H1 (cell line): ENCODE data around the gene TSPAN9. TPM values are rescaled to one million over a fixed set of nuclear protein-coding genes. Genes with fewer than 3 reads are reported as not detected.

Experiments used
- CBX5 ChIP-seq: fragments of 300-800, 300-1000 bp; sonication (generic); IDR thresholded peaks from 2 replicates; pipeline ENCODE4 v1.7.1; 2016; ENCODE audit warnings: antibody characterized with exemption, low read length, low read depth
- CHD2 ChIP-seq: IDR thresholded peaks from 2 replicates; pipeline ENCODE4 v1.6.1; 2012; ENCODE audit warnings: low read length, improper control_type of control experiment
- EGR1 ChIP-seq: IDR thresholded peaks from 2 replicates; pipeline ENCODE4 v1.6.1; 2011; ENCODE audit warnings: low read depth, low read length, borderline replicate concordance
- TAF7 ChIP-seq: optimal IDR thresholded peaks from 2 replicates; pipeline ENCODE3; 2011; ENCODE audit warnings: low read depth, mild to moderate bottlenecking, inconsistent platforms, low read length, moderate library complexity, borderline replicate concordance
- polyA plus RNA-seq, 7 experiments: library from polyadenylated mRNA; depleted of rRNA in 3 of 7; stranded (reverse) in 5 of 7; unstranded in 2 of 7; fragments of >200 nt in 5 of 7; fragments of 200-250 nt in 2 of 7; gene quantifications; 1 replicate in 5 of 7; 2 replicates in 1 of 7; 4 replicates in 1 of 7; pipeline versions ENCODE4 v1.2.1 to v1.2.3, GENCODE V29; 2011 to 2013; ENCODE audit warnings: missing spikeins in 2 of 7, mixed read lengths in 2 of 7
- total RNA-seq: library from RNA; stranded (reverse); fragmentation: NEBNext Ultra II Directional; extraction: Animal tissue kit (Norgen Biotek cat#: 25700); gene quantifications from 2 replicates; pipeline ENCODE4 v1.2.1, GENCODE V29; 2021
- TF ChIP-seq, protein P1 (sequence below), 3 experiments: IDR thresholded peaks; 1 replicate in 2 of 3; 2 replicates in 1 of 3; pipeline versions ENCODE4 v1.5.1 to v1.6.1; 2011; ENCODE audit warnings: low read length in 3 of 3, mild to moderate bottlenecking in 3 of 3, inconsistent platforms in 2 of 3, low read depth in 1 of 3, moderate library complexity in 1 of 3; ENCODE audit not compliant: insufficient read depth in 1 of 3; ENCODE audit errors: control extremely low read depth in 1 of 3

The TSPAN9 gene
- total and polyA plus RNA-seq, 2 of the 8 experiments (the other 6 are each of a cell fraction or from before 2014, with no cell fraction given) = 11.5 to 29.1 TPM

- TF ChIP-seq, protein P1, sequence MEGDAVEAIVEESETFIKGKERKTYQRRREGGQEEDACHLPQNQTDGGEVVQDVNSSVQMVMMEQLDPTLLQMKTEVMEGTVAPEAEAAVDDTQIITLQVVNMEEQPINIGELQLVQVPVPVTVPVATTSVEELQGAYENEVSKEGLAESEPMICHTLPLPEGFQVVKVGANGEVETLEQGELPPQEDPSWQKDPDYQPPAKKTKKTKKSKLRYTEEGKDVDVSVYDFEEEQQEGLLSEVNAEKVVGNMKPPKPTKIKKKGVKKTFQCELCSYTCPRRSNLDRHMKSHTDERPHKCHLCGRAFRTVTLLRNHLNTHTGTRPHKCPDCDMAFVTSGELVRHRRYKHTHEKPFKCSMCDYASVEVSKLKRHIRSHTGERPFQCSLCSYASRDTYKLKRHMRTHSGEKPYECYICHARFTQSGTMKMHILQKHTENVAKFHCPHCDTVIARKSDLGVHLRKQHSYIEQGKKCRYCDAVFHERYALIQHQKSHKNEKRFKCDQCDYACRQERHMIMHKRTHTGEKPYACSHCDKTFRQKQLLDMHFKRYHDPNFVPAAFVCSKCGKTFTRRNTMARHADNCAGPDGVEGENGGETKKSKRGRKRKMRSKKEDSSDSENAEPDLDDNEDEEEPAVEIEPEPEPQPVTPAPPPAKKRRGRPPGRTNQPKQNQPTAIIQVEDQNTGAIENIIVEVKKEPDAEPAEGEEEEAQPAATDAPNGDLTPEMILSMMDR (IDR thresholded peaks at IDR 0.05; ENCODE audit: control extremely low read depth in 1 of 3, insufficient read depth in 1 of 3, low read depth in 1 of 3, low read length in 3 of 3) = no peak
- TF ChIP-seq CHD2 = no peak
- no peak for TF ChIP-seq EGR1
- TF ChIP-seq TAF7 = no peak
- no peak for TF ChIP-seq CBX5
Measured at GRCh38 chr12:3265406-3265805, 188.2 kb downstream of the TSPAN9 start (continued).
